Measurements from ENCODE around the gene KCNK5. TPM values are rescaled to one million over a fixed set of nuclear protein-coding genes. Genes with fewer than 3 reads are reported as not detected.

The KCNK5 gene
- total RNA-seq, 1 donor from 2014 or later, result 2.6 TPM

GRCh38 chr6:39209911-39210310, 19.4 kb downstream of the KCNK5 start:
- H3K27me3 ChIP-seq, result no peaks in the 10 kb centered on the region
- intact Hi-C loops (cut with DNase I), result no loop called here
- DNase-seq (ENCODE audit: low spot score in 2 of 2), result no peak
- no peak overlapping the region for H3K4me3 ChIP-seq
- no peak overlapping the region for H3K27ac ChIP-seq
- no peaks in the 10 kb centered on the region for H3K9me3 ChIP-seq
- no peaks in the 10 kb centered on the region for H3K4me1 ChIP-seq
- TF ChIP-seq CTCF (IDR thresholded peaks at IDR 0.05), result no peak
- H3K36me3 ChIP-seq, result no peaks in the 10 kb centered on the region

GRCh38 chr6:39209360-39209811, 19.9 kb downstream of the KCNK5 start:
- Histone ChIP-seq H3K27me3 (no peaks in the 10 kb centered on the region), H3K4me1 (no peaks in the 10 kb centered on the region), H3K9me3 (no peaks in the 10 kb centered on the region), H3K27ac (no peak overlapping the region), H3K36me3 (no peaks in the 10 kb centered on the region), H3K4me3 (no peak overlapping the region)
- intact Hi-C loops (cut with DNase I), result no loop called here
- no peak for TF ChIP-seq CTCF (IDR thresholded peaks at IDR 0.05)
- DNase-seq (ENCODE audit: low spot score in 2 of 2), result no peak

- Histone ChIP-seq H3K36me3 (no peaks in the 10 kb centered on the region), H3K4me3 (no peak overlapping the region), H3K27ac (no peak overlapping the region), H3K4me1 (no peaks in the 10 kb centered on the region), H3K9me3 (no peaks in the 10 kb centered on the region), H3K27me3 (no peaks in the 10 kb centered on the region)
- intact Hi-C loops (cut with DNase I), result no loop called here
- TF ChIP-seq CTCF (IDR thresholded peaks at IDR 0.05), result no peak
- no peak for DNase-seq (ENCODE audit: low spot score in 2 of 2)
Measured at GRCh38 chr6:39208223-39208739, 21.0 kb downstream of the KCNK5 start.

DNA sequence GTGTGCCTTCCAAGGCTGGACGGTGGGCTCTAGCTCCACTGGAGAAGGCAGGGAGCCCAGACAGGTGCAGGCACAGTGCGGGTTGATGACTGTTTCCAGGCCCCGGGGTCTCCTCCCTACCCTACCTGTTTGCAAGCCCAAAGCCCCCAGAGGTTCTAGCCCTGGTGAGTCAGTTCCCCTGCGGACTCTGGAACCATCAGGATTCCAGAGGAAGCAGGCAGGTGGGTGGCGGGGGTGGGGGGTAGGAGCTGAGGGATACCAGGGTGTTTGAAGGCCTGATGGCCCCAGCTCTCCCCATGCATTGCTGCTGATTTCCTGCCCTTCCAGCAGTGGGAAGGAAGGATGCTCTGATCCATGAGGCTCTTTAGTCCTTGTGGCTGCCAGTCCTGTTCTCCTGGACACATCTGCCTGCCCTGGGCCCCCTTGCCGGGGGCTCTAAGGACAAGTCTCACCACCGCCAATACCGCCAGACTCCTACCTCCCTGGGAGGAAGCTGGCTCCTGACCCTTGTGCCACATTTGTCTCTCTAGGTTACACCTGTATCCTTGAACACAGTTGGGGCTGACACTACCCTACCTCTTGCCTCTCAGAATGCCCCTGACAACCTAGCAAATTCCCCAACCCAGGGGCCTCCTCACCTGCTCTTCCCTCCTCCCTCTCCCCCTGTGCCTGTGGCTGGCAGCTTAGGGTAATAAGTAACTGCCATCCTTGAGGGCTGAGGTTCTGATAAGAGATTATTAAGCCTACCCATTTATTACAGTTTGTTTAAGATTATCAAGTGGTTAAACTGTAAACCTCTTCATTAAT, 21.7 kb downstream of the KCNK5 start:
- no peak for DNase-seq (ENCODE audit: low spot score in 2 of 2)
- Histone ChIP-seq H3K27me3 (no peaks in the 10 kb centered on the region), H3K36me3 (no peaks in the 10 kb centered on the region), H3K27ac (no peak overlapping the region), H3K4me1 (no peaks in the 10 kb centered on the region), H3K9me3 (no peaks in the 10 kb centered on the region), H3K4me3 (no peak overlapping the region)
- TF ChIP-seq CTCF (IDR thresholded peaks at IDR 0.05), result no peak
- intact Hi-C loops (cut with DNase I), result no loop called here

- H3K27ac ChIP-seq, result no peak overlapping the region
Measured at GRCh38 chr6:39206250-39206721, 23.0 kb downstream of the KCNK5 start.

More at GRCh38 chr6:39206250-39206721, 23.0 kb downstream of the KCNK5 start:
- no peak for TF ChIP-seq CTCF (IDR thresholded peaks at IDR 0.05)
- Histone ChIP-seq H3K4me3 (no peak overlapping the region), H3K36me3 (no peaks in the 10 kb centered on the region), H3K27me3 (no peaks in the 10 kb centered on the region), H3K4me1 (no peaks in the 10 kb centered on the region), H3K9me3 (no peaks in the 10 kb centered on the region)
- DNase-seq (ENCODE audit: low spot score in 2 of 2), result no peak
- intact Hi-C loops (cut with DNase I), result no loop called here
